Mucosa of descending colon (tissue), 3 donors: ENCODE measurements around the gene RGS6. TPM values are rescaled to one million over a fixed set of nuclear protein-coding genes. Genes with fewer than 3 reads are reported as not detected.

ENCODE experiments used
- ATAC-seq: fragments of 200-7000 bp; cut with Tn5 transposase; one replicate; pipeline ENCODE4 v1.9.1; 2020; ENCODE audit warnings: mild to moderate bottlenecking, moderate library complexity
- DNase-seq, 3 donors: peaks; one replicate each; pipeline ENCODE4 v3.0.0-alpha.2; 2020
- H3K36me3 ChIP-seq: fragments of 200-600 bp; one replicate; pipeline ENCODE4 v1.8.0; 2021; ENCODE audit warnings: low read depth, mild to moderate bottlenecking
- H3K4me1 ChIP-seq: fragments of 200-600 bp; one replicate; pipeline ENCODE4 v1.8.0; 2021; ENCODE audit warnings: low read depth, mild to moderate bottlenecking
- H3K4me3 ChIP-seq: fragments of 200-600 bp; one replicate; pipeline ENCODE4 v1.8.0; 2021; ENCODE audit warnings: mild to moderate bottlenecking
- H3K9me3 ChIP-seq: fragments of 200-600 bp; one replicate; pipeline ENCODE4 v1.8.0; 2021; ENCODE audit warnings: mild to moderate bottlenecking
- intact Hi-C, 2 donors: fragments of 100-400 bp; cut with DNase I in 1 of 2; cut with micrococcal nuclease in 1 of 2; formaldehyde crosslinking; loops; one replicate each; pipeline versions ENCODE4 v1.11.0 to v1.11.1; 2022; cut with DNase I, micrococcal nuclease
- total RNA-seq, 3 donors: library from RNA; stranded (reverse); fragmentation: NEBNext Ultra II Directional in 2 of 3; extraction: Animal tissue kit (Norgen Biotek cat#: 25700) in 2 of 3; gene quantifications; one replicate each; pipeline versions ENCODE4 v1.2.1 to v1.2.4, GENCODE V29; 2021 to 2023
- TF ChIP-seq, protein P1 (sequence below): fragments of 200-600 bp; IDR thresholded peaks from one replicate; pipeline ENCODE4 v1.8.0; 2022; ENCODE audit warnings: antibody characterized with exemption, mild to moderate bottlenecking
- donor health status: DM: no; HTN: no; CAD: no; lungs with moderate emphysema.
- donor health status: DM: no; HTN: no; CAD: no.
- donor health status: DM: no; HTN: yes; CAD: no.

The RGS6 gene
- total RNA-seq, 3 donors from 2014 or later, result 0.66 to 2.5 (median 0.94) TPM

DNA sequence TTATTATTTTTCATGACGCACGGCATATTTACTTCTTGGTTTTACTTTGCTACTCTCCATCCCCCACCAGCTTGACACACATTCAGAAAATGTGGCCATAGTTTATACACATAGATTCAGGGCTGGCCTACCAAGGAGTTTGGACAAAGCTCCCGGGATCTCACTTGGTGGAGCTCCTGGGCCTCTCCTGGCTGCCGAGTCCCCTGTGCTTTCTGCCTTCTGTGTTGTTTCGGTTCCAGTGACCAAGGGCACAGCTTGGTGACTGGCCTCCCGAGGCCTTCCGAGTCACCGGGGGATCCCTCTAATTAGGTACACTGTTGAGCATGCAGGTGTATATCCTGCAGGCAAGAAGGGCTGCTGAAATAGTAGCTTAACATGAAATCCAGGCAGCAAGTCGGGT is 63.5 kb downstream of the RGS6 start:
- Histone ChIP-seq H3K4me3 (no peak overlapping the region), H3K9me3 (no peaks in the 10 kb centered on the region), H3K4me1 (no peaks in the 10 kb centered on the region), H3K36me3 (no peaks in the 10 kb centered on the region)
- TF ChIP-seq, protein P1, sequence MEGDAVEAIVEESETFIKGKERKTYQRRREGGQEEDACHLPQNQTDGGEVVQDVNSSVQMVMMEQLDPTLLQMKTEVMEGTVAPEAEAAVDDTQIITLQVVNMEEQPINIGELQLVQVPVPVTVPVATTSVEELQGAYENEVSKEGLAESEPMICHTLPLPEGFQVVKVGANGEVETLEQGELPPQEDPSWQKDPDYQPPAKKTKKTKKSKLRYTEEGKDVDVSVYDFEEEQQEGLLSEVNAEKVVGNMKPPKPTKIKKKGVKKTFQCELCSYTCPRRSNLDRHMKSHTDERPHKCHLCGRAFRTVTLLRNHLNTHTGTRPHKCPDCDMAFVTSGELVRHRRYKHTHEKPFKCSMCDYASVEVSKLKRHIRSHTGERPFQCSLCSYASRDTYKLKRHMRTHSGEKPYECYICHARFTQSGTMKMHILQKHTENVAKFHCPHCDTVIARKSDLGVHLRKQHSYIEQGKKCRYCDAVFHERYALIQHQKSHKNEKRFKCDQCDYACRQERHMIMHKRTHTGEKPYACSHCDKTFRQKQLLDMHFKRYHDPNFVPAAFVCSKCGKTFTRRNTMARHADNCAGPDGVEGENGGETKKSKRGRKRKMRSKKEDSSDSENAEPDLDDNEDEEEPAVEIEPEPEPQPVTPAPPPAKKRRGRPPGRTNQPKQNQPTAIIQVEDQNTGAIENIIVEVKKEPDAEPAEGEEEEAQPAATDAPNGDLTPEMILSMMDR, result no peak
- DNase-seq (no peak), ATAC-seq (no peak)
- intact Hi-C loops, result no loop called here

DNA sequence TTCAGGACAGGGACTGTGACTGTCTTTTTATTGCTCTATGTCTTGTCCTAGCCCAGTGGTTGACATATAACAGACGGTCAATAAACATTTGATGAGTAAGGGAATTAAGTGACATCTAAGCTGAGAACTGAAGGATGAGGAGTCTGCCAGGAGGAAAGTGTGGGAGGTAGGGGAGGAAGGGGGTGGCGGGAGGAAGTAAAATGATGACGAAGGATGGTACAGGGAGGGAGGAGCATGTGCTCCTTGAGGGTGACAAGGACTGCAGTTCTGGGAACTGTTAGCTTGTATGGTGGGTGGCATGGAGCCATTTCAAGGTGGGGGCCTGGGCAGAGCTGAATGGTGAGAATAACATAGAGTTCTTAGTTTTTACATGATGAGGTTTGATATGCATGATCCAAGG is 64.4 kb downstream of the RGS6 start:
- DNase-seq (no peak), ATAC-seq (no peak)
- H3K4me3 ChIP-seq, result no peak overlapping the region
- intact Hi-C loops, result no loop called here
- no peaks in the 10 kb centered on the region for H3K9me3 ChIP-seq
- no peaks in the 10 kb centered on the region for H3K4me1 ChIP-seq
- TF ChIP-seq, protein P1, result no peak
- H3K36me3 ChIP-seq, result no peaks in the 10 kb centered on the region

DNA sequence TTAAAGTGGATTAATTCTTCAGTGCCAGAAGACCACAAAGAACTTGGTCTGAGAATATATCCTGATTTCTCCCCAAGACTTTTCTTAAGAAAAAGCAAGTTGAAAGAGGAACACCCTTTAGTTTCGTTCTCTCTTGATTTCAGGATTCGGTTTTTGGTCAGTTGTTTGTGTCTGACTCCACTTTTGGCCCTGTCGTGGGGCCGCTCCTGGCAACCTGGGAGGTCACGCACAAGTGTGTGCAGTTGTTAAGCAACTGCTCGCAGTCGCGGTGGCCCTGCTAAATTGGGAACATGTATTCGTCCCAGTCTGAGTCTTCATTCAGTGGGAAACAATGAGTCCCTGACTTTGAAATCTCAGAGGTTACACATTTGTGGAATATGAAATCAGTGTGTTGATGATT is 68.7 kb downstream of the RGS6 start:
- no peaks in the 10 kb centered on the region for H3K36me3 ChIP-seq
- H3K4me1 ChIP-seq, result no peaks in the 10 kb centered on the region
- H3K4me3 ChIP-seq, result no peak overlapping the region
- no peak for ATAC-seq
- TF ChIP-seq, protein P1, result no peak
- DNase-seq, result no peak
- intact Hi-C loops, result no loop called here
- no peaks in the 10 kb centered on the region for H3K9me3 ChIP-seq

DNA sequence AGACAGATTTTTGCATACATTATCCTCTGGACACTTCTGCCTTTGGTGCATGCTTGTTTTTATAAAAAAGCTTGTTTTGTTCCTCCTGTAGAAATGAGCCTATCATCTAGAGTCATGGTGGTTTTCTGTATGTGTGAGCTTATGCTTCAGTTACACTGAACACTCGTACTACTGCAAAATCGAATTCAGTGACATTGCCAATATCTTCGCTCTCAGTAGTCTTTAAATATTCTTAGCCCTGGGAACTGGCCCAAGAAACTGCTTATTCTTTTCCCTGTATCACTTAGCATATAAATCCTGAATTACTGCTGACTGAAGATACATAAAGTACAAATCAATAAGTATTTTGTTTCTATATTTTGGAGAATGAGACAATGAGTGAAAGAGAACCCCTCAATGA is 70.5 kb downstream of the RGS6 start:
- H3K4me3 ChIP-seq, result no peak overlapping the region
- H3K9me3 ChIP-seq, result no peaks in the 10 kb centered on the region
- ATAC-seq (no peak), DNase-seq (no peak)
- TF ChIP-seq, protein P1, result no peak
- intact Hi-C loops, result no loop called here
- H3K36me3 ChIP-seq, result no peaks in the 10 kb centered on the region
- no peaks in the 10 kb centered on the region for H3K4me1 ChIP-seq

DNA sequence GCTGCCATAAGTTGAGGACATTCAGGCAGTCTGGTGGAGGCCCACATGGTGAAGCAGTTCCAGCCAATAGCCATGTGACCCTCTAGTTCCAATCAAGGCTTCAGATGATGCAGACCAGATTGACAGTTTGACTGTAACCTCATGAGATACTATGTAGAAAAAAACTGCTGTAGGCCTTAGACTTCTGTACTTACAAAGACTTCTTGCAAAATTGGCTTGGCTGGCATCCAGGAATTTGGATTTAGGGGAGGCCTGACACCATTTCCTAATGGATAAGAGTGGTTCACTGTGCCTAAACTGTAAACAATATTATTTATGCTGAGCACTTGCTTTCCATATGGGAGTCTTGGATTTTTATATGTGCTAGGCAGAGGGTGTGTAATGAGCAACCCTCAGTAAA is 76.4 kb downstream of the RGS6 start:
- Histone ChIP-seq H3K4me1 (no peaks in the 10 kb centered on the region), H3K4me3 (no peak overlapping the region), H3K9me3 (no peaks in the 10 kb centered on the region), H3K36me3 (no peaks in the 10 kb centered on the region)
- TF ChIP-seq, protein P1, result no peak
- no peak for DNase-seq
- ATAC-seq, result no peak
- intact Hi-C loops, result no loop called here

DNA sequence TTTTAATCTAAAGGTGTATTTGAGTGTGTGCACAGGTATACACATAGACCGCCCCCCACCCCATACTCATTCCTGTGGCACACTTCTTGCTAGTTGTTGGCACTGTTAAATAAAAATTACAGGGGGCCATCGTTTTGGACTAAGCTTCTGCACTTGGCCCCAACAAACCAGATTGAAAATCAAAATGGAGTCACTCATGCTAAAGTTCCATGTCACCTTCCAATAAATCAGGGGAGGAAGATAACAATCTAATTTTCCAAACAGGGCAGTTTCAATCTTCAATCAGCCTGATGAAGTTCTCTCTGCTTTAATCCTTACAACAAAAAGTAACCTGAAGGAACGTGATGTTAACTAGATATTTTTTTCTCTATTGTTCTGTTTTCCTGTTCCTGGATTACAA is 78.2 kb downstream of the RGS6 start:
- H3K4me3 ChIP-seq, result no peak overlapping the region
- no peaks in the 10 kb centered on the region for H3K9me3 ChIP-seq
- no peak for ATAC-seq
- intact Hi-C loops, result no loop called here
- no peaks in the 10 kb centered on the region for H3K36me3 ChIP-seq
- DNase-seq, result no peak
- H3K4me1 ChIP-seq, result no peaks in the 10 kb centered on the region
- TF ChIP-seq, protein P1, result no peak
